GM23338 (cell line): ENCODE results near the gene SUCLG2. TPM values are rescaled to one million over a fixed set of nuclear protein-coding genes. Genes with fewer than 3 reads are reported as not detected.

Source experiments
- ATAC-seq: fragments of 200-7000 bp; cut with Tn5 transposase; 3 replicates; pipeline ENCODE4 v1.9.1; 2020
- DNase-seq: peaks from one replicate; pipeline ENCODE4 v3.0.0-alpha.2; 2015; ENCODE audit warnings: low spot score
- H2AFZ ChIP-seq: fragments of 200-600 bp; sonication (generic); 2 replicates; pipeline ENCODE4 v1.8.0; 2016; ENCODE audit warnings: antibody characterized with exemption, mild to moderate bottlenecking, moderate library complexity
- H3F3A ChIP-seq: fragments of 200-600 bp; sonication (generic); replicated peaks from 2 replicates; pipeline ENCODE4 v1.8.0; 2017; ENCODE audit warnings: antibody characterized with exemption, mixed run types, low read depth
- H3K27ac ChIP-seq: fragments of 200-600 bp; sonication (generic); 2 replicates; pipeline ENCODE4 v1.6.1; 2016; ENCODE audit warnings: low read depth
- H3K27me3 ChIP-seq: fragments of 200-600 bp; sonication (generic); 2 replicates; pipeline ENCODE4 v1.8.0; 2016; ENCODE audit warnings: mild to moderate bottlenecking, mixed run types, moderate library complexity; ENCODE audit not compliant: insufficient read depth
- H3K36me3 ChIP-seq: fragments of 200-600 bp; sonication (generic); 2 replicates; pipeline ENCODE4 v1.8.0; 2016; ENCODE audit warnings: mild to moderate bottlenecking; ENCODE audit not compliant: insufficient read depth
- H3K4me1 ChIP-seq: fragments of 200-600 bp; sonication (generic); 2 replicates; pipeline ENCODE4 v1.8.0; 2016; ENCODE audit warnings: mild to moderate bottlenecking, moderate library complexity; ENCODE audit not compliant: insufficient read depth
- H3K4me2 ChIP-seq: fragments of 200-600 bp; sonication (generic); 2 replicates; pipeline ENCODE4 v1.7.1; 2017; ENCODE audit warnings: mixed run types
- H3K4me3 ChIP-seq: fragments of 200-600 bp; sonication (generic); 2 replicates; pipeline ENCODE4 v1.6.1; 2016; ENCODE audit warnings: mixed run types
- H3K79me2 ChIP-seq: fragments of 200-600 bp; sonication (generic); replicated peaks from 2 replicates; pipeline ENCODE4 v1.8.0; 2017; ENCODE audit warnings: mild to moderate bottlenecking; ENCODE audit not compliant: insufficient read depth
- H3K9me2 ChIP-seq: fragments of 200-600 bp; sonication (generic); 2 replicates; pipeline ENCODE4 v1.8.0; 2017; ENCODE audit not compliant: insufficient read depth
- H4K20me1 ChIP-seq: fragments of 200-600 bp; sonication (generic); replicated peaks from 2 replicates; pipeline ENCODE4 v1.8.0; 2017; ENCODE audit warnings: mild to moderate bottlenecking; ENCODE audit not compliant: insufficient read depth
- H3K27ac Mint-ChIP-seq: 2 replicates; pipeline ENCODE4 v1.8.0; 2020; ENCODE audit warnings: inconsistent platforms, mild to moderate bottlenecking, moderate library complexity, mixed read lengths
- H3K27me3 Mint-ChIP-seq: 3 replicates; pipeline ENCODE4 v1.8.0; 2022; ENCODE audit warnings: low read depth, mild to moderate bottlenecking, moderate library complexity, mixed read lengths, inconsistent platforms; ENCODE audit not compliant: insufficient read depth, poor library complexity
- H3K36me3 Mint-ChIP-seq: 3 replicates; pipeline ENCODE4 v1.8.0; 2021; ENCODE audit warnings: low read depth, mild to moderate bottlenecking, inconsistent platforms, moderate library complexity, mixed read lengths
- H3K4me1 Mint-ChIP-seq: 3 replicates; pipeline ENCODE4 v1.8.0; 2020; ENCODE audit warnings: mild to moderate bottlenecking, inconsistent platforms, mixed read lengths
- H3K4me3 Mint-ChIP-seq: 3 replicates; pipeline ENCODE4 v1.8.0; 2021; ENCODE audit warnings: moderate library complexity, mild to moderate bottlenecking, inconsistent platforms, mixed read lengths
- H3K9me3 Mint-ChIP-seq: 3 replicates; pipeline ENCODE4 v1.8.0; 2020; ENCODE audit warnings: moderate library complexity, mild to moderate bottlenecking, inconsistent platforms, mixed read lengths
- CREB1 ChIP-seq: fragments of 250-450 bp; sonication (Bioruptor Pico); IDR thresholded peaks from 2 replicates; pipeline ENCODE4 v1.5.0; 2020; ENCODE audit warnings: low read depth, mild to moderate bottlenecking, moderate library complexity
- CTCF ChIP-seq, 2 experiments: fragments of 200-600 bp in 1 of 2; sonication (generic) in 1 of 2; conservative IDR thresholded peaks; 2 replicates each; pipeline versions ENCODE4 v1.5.1 to v1.6.1; 2016 to 2017; ENCODE audit warnings: antibody characterized with exemption in 2 of 2, low read depth in 2 of 2, mild to moderate bottlenecking in 2 of 2, moderate library complexity in 1 of 2
- EZH2 ChIP-seq: fragments of 200-600 bp; sonication (generic); IDR thresholded peaks from one replicate; pipeline ENCODE4 v1.8.0; 2017; ENCODE audit warnings: antibody characterized with exemption, mild to moderate bottlenecking, low read depth; ENCODE audit not compliant: unreplicated experiment
- EZH2phosphoT487 ChIP-seq: fragments of 200-600 bp; sonication (generic); IDR thresholded peaks from one replicate; pipeline ENCODE4 v1.8.1; 2018; ENCODE audit warnings: antibody characterized with exemption; ENCODE audit not compliant: unreplicated experiment
- JUNB ChIP-seq: IDR thresholded peaks from one replicate; pipeline ENCODE4 v1.6.1; 2016; ENCODE audit warnings: antibody characterized with exemption; ENCODE audit not compliant: unreplicated experiment
- NANOG ChIP-seq: IDR thresholded peaks from 2 replicates; pipeline ENCODE4 v1.6.1; 2016; ENCODE audit warnings: antibody characterized with exemption, borderline replicate concordance
- POLR2AphosphoS5 ChIP-seq: IDR thresholded peaks from 2 replicates; pipeline ENCODE4 v1.6.1; 2016; ENCODE audit warnings: antibody characterized with exemption, low read depth
- STAT1 ChIP-seq: IDR thresholded peaks from one replicate; pipeline ENCODE4 v1.6.1; 2016; ENCODE audit warnings: antibody characterized with exemption; ENCODE audit not compliant: unreplicated experiment
- ZNF114 ChIP-seq: fragments of 250-450 bp; sonication (Bioruptor Pico); IDR thresholded peaks from 2 replicates; pipeline ENCODE4 v1.5.0; 2020; ENCODE audit warnings: mild to moderate bottlenecking, moderate library complexity
- ZNF331 ChIP-seq: fragments of 250-450 bp; sonication (Bioruptor Pico); IDR thresholded peaks from 2 replicates; pipeline ENCODE4 v1.5.0; 2020; ENCODE audit warnings: low read depth, mild to moderate bottlenecking, moderate library complexity
- polyA plus RNA-seq: library from polyadenylated mRNA; unstranded; fragments of >200 nt; fragmentation: Nextera tagmentation; extraction: Ambion mirVana; gene quantifications from 2 replicates; pipeline ENCODE4 v1.2.1, GENCODE V29; 2016
- total RNA-seq: library from RNA; depleted of rRNA; stranded (reverse); fragments of >200 nt; shearing (Covaris generic); gene quantifications from 2 replicates; pipeline ENCODE4 v1.2.3, GENCODE V29; 2014
- TF ChIP-seq, protein P1 (sequence below): IDR thresholded peaks from one replicate; pipeline ENCODE4 v1.6.1; 2018; ENCODE audit warnings: antibody characterized with exemption; ENCODE audit not compliant: unreplicated experiment
- TF ChIP-seq, protein P2 (sequence below): IDR thresholded peaks from 2 replicates; pipeline ENCODE4 v1.6.1; 2016; ENCODE audit warnings: antibody characterized with exemption

SUCLG2 gene
- total and polyA plus RNA-seq, 2 experiments from 2014 or later, result 29.3 to 39.0 TPM

DNA sequence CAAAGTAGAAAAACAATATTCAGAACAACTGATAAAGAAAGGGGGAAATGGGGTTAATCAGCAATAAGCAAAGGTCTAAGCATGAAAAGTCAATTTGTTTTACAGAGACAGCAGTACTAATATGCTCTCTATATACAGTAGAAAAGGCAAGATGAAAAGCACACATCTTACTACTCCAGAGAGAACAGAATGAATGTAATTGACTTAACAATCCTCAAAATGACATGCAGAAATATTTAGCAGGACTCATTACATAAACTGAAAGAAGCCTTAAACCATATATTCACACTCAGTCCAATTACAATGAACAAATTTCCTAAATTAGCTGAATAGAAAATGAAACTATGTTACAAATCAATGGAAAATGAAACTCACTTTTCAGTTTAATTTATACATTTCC lies 319.8 kb downstream of the SUCLG2 start:
- Histone ChIP-seq H4K20me1 (no peaks in the 10 kb centered on the region), H3K9me2 (0 out of 2 replicates have a peak, but pooled peaks cover 3% of the 10 kb centered on the region), H3K4me2 (no peak overlapping the region), H3K36me3 (no peaks in the 10 kb centered on the region), H3K27ac (no peak overlapping the region), H2AFZ (no peak overlapping the region), H3K4me3 (no peak overlapping the region), H3K4me1 (no peaks in the 10 kb centered on the region), H3K79me2 (no peaks in the 10 kb centered on the region), H3F3A (no peaks in the 10 kb centered on the region), H3K27me3 (no peaks in the 10 kb centered on the region)
- DNase-seq (no peak), ATAC-seq (no peak)
- Mint-ChIP-seq H3K36me3 (no peaks in the 10 kb centered on the region), H3K9me3 (peaks cover 3% of the 10 kb centered on the region; the same call in 2 of the 3 replicates), H3K27me3 (no peaks in the 10 kb centered on the region), H3K27ac (no peak overlapping the region), H3K4me3 (no peak overlapping the region), H3K4me1 (no peaks in the 10 kb centered on the region)
- TF ChIP-seq, protein P1, sequence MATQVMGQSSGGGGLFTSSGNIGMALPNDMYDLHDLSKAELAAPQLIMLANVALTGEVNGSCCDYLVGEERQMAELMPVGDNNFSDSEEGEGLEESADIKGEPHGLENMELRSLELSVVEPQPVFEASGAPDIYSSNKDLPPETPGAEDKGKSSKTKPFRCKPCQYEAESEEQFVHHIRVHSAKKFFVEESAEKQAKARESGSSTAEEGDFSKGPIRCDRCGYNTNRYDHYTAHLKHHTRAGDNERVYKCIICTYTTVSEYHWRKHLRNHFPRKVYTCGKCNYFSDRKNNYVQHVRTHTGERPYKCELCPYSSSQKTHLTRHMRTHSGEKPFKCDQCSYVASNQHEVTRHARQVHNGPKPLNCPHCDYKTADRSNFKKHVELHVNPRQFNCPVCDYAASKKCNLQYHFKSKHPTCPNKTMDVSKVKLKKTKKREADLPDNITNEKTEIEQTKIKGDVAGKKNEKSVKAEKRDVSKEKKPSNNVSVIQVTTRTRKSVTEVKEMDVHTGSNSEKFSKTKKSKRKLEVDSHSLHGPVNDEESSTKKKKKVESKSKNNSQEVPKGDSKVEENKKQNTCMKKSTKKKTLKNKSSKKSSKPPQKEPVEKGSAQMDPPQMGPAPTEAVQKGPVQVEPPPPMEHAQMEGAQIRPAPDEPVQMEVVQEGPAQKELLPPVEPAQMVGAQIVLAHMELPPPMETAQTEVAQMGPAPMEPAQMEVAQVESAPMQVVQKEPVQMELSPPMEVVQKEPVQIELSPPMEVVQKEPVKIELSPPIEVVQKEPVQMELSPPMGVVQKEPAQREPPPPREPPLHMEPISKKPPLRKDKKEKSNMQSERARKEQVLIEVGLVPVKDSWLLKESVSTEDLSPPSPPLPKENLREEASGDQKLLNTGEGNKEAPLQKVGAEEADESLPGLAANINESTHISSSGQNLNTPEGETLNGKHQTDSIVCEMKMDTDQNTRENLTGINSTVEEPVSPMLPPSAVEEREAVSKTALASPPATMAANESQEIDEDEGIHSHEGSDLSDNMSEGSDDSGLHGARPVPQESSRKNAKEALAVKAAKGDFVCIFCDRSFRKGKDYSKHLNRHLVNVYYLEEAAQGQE, result no peak
- TF ChIP-seq ZNF331 (CRISPR knock-in tag) (no peak), NANOG (no peak), POLR2AphosphoS5 (no peak), EZH2phosphoT487 (no peak), STAT1 (no peak), CTCF (conservative IDR thresholded peaks at IDR 0.05; ENCODE audit: low read depth in 2 of 2) (no peak), EZH2 (no peak), ZNF114 (CRISPR knock-in tag) (no peak), CREB1 (no peak), JUNB (no peak)
- TF ChIP-seq, protein P2, sequence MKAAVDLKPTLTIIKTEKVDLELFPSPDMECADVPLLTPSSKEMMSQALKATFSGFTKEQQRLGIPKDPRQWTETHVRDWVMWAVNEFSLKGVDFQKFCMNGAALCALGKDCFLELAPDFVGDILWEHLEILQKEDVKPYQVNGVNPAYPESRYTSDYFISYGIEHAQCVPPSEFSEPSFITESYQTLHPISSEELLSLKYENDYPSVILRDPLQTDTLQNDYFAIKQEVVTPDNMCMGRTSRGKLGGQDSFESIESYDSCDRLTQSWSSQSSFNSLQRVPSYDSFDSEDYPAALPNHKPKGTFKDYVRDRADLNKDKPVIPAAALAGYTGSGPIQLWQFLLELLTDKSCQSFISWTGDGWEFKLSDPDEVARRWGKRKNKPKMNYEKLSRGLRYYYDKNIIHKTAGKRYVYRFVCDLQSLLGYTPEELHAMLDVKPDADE, result no peak
